Measurements from ENCODE around the gene ETFA.

DNA sequence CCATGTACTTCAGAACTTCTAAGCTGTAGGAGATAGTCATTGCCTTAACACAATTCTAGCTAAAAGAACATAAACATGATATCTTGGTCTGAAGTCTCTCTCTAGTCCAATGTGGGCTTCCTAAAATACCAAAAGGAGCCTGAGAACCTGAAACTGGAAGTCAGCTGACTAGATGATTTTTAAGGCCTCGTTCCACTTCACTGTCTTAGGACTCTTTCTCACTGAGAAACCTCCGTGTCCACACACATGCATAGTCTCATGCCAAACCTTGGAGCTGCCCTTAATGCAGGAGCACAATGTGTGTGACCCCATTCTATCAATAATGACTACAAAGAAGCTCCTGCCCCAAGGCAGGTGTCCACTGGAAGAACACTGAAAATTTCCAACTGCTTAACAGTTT lies 87.7 kb downstream of the ETFA start:
- TF ChIP-seq POLR2A (IDR thresholded peaks at IDR 0.05) (no peak), POLR2AphosphoS5 (IDR thresholded peaks at IDR 0.05) (no peak)
- TF ChIP-seq, protein P1, sequence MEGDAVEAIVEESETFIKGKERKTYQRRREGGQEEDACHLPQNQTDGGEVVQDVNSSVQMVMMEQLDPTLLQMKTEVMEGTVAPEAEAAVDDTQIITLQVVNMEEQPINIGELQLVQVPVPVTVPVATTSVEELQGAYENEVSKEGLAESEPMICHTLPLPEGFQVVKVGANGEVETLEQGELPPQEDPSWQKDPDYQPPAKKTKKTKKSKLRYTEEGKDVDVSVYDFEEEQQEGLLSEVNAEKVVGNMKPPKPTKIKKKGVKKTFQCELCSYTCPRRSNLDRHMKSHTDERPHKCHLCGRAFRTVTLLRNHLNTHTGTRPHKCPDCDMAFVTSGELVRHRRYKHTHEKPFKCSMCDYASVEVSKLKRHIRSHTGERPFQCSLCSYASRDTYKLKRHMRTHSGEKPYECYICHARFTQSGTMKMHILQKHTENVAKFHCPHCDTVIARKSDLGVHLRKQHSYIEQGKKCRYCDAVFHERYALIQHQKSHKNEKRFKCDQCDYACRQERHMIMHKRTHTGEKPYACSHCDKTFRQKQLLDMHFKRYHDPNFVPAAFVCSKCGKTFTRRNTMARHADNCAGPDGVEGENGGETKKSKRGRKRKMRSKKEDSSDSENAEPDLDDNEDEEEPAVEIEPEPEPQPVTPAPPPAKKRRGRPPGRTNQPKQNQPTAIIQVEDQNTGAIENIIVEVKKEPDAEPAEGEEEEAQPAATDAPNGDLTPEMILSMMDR (IDR thresholded peaks at IDR 0.05 in 8 of 11, conservative IDR thresholded peaks at IDR 0.05 in 3 of 11) = no peak
